Fibroblast of the aortic adventitia (primary cell): ENCODE measurements around the gene CBLIF. TPM values are rescaled to one million over a fixed set of nuclear protein-coding genes. Genes with fewer than 3 reads are reported as not detected.
A peak's percentile ranks its signal among the peaks of the same experiment; 100 is the strongest.

ENCODE experiments used
- DNase-seq: peaks from one replicate; pipeline ENCODE4 v3.0.0-alpha.2; 2010; ENCODE audit warnings: low read depth
- H3K4me3 ChIP-seq: 2 replicates; pipeline ENCODE4 v1.5.1; 2011; ENCODE audit warnings: low read depth, mild to moderate bottlenecking, control low read depth, low read length, moderate library complexity
- CTCF ChIP-seq: IDR thresholded peaks from 2 replicates; pipeline ENCODE4 v1.5.1; 2011; ENCODE audit warnings: mild to moderate bottlenecking, low read length, control low read depth, inconsistent platforms; ENCODE audit not compliant: insufficient read depth
- total RNA-seq: library from RNA; depleted of rRNA; stranded (reverse); fragments of >200 nt; gene quantifications from 2 replicates; pipeline ENCODE4 v1.2.3, GENCODE V29; 2012; ENCODE audit warnings: low replicate concordance

Gene CBLIF
- total RNA-seq, 1 donor, result not detected

- no peak for TF ChIP-seq CTCF
- H3K4me3 ChIP-seq, result no peak overlapping the region
- no peak for DNase-seq
These were observed 44.1 kb downstream of the CBLIF start for GRCh38 chr11:59801160-59801706.

GRCh38 chr11:59800390-59801025 lies 44.8 kb downstream of the CBLIF start:
- H3K4me3 ChIP-seq, result no peak overlapping the region
- DNase-seq, result no peak
- no peak for TF ChIP-seq CTCF

DNA sequence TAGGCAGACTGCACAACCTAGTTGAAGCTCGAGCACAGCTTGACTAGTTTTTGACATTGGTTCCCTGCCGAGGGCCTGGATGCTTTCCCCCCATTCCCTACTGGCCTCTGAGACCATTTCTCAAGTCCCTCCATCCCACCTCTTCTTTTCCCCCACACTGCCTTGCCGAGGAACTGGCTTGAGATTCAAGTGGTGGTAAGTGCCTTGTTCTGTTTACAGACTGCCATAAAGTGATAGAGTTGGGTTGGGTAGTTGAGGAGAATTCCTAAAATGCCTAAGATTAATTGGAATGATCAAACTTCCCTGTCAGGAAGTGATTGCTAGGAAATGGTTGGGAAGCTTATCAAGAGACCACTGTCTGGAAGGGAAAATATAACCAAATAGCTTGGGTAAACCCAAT lies 50.9 kb downstream of the CBLIF start:
- H3K4me3 ChIP-seq, result no peak overlapping the region
- no peak for DNase-seq
- no peak for TF ChIP-seq CTCF

- DNase-seq, result no peak
- no peak overlapping the region for H3K4me3 ChIP-seq
- TF ChIP-seq CTCF, result no peak
These were observed 52.8 kb downstream of the CBLIF start for GRCh38 chr11:59792507-59792906.

- no peak for TF ChIP-seq CTCF
- H3K4me3 ChIP-seq, result no peak overlapping the region
- DNase-seq, result no peak
These were observed 53.7 kb downstream of the CBLIF start for GRCh38 chr11:59791639-59792038.

GRCh38 chr11:59787816-59788215 lies 57.5 kb downstream of the CBLIF start:
- peak; percentile 53 for DNase-seq
- no peak overlapping the region for H3K4me3 ChIP-seq
- TF ChIP-seq CTCF, result no peak

DNA sequence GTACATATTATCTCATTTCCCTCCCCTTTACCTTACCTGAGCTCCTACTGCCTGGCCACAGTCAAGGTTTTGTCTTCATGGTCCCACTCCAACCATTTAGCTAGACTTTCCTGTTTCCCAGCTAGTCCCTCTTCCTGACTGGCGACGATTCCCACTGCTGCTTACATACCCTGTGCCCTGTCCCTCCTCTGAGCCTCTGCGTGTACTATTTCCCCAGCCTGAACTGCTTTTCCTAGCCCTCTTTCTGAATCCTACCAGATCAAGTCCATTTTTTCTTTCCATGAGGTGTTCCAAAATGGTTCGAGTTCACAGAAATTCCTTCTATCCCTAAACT lies 58.1 kb downstream of the CBLIF start:
- DNase-seq, result no peak
- H3K4me3 ChIP-seq, result no peak overlapping the region

More for the DNA sequence above, 58.1 kb downstream of the CBLIF start:
- TF ChIP-seq CTCF, result no peak
